ENCODE measurements around the gene IFT81. TPM values are rescaled to one million over a fixed set of nuclear protein-coding genes. Genes with fewer than 3 reads are reported as not detected.

The IFT81 gene
- total RNA-seq, result 8.1 and 10.1 TPM in 2 replicates

DNA sequence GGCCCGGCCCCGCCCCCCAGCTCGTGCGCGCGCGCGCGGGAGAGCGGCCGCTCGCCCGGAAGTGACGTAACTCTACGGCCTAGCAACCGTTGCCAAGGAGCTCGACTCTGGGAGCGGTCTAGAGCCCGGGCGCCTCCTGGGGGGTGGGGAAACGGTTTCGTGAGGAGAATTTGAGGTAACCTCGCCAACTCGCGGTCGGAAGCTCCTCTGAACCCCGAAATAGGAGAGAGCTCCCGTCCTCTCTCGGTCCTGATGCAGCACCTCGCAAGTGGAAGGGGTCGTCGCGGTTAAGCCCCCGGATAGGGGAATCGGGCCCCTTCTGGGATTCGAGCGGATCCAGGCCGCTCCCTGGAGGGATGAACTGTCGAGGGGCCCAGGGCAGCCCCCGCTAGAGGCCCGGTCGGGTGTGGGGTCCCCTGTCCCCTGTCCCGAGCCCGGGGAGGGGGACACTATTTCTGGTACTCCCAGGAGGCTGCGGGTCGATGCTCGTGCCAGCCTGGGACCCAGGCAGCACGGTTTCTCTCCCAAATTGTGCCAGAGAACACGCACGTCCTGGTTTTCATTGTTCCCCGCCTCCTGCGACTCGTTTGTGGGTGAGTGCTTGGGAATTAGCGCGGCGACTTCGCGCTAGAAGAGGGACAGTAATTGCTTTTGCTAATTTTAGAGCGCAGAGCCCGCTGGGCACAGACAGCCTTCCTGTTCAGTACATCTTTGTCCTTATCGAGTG lies at the start of gene IFT81:
Gene IFT81, plus strand, starts transcription at position 89 of the 727 bp plus-strand sequence. CDS start 3,024 bp downstream, outside the sequence.

Other genes starting within 250 kb of the IFT81 start
- gene GLTP, start 243.8 kb upstream of the IFT81 start, total RNA-seq, result 193 and 230 TPM in 2 replicates
- gene TCHP, start 224.1 kb upstream of the IFT81 start, total RNA-seq, result 7.9 and 9.4 TPM in 2 replicates
- gene GIT2, start 128.0 kb upstream of the IFT81 start, total RNA-seq, result 20.5 and 23.2 TPM in 2 replicates
- 55.2 and 94.2 TPM in 2 replicates for gene ANKRD13A, start 124.9 kb upstream of the IFT81 start, total RNA-seq
- 16.2 and 25.8 TPM in 2 replicates for gene C12orf76, start 75.8 kb upstream of the IFT81 start, total RNA-seq
- gene ATP2A2, start 156.9 kb downstream of the IFT81 start, total RNA-seq, result 127 and 141 TPM in 2 replicates

Data from tracheal epithelial cell (primary cell).